Rectal smooth muscle tissue (tissue), 1 donor: ENCODE measurements around the gene HNRNPH3.

Experiments used
- H3K27ac ChIP-seq: one replicate; pipeline ENCODE4 v1.7.0; 2013; ENCODE audit warnings: low read depth, low read length, inconsistent platforms
- H3K27me3 ChIP-seq: one replicate; pipeline ENCODE4 v1.7.0; 2013; ENCODE audit warnings: low read length; ENCODE audit not compliant: control insufficient read depth, insufficient read depth
- H3K36me3 ChIP-seq: one replicate; pipeline ENCODE4 v1.7.0; 2013; ENCODE audit warnings: low read length; ENCODE audit not compliant: control insufficient read depth, insufficient read depth
- H3K4me1 ChIP-seq: one replicate; pipeline ENCODE4 v1.7.0; 2013; ENCODE audit warnings: low read length; ENCODE audit not compliant: control insufficient read depth, insufficient read depth
- H3K4me3 ChIP-seq: one replicate; pipeline ENCODE4 v1.7.0; 2013; ENCODE audit warnings: low read length
- H3K9ac ChIP-seq: one replicate; pipeline ENCODE4 v1.7.0; 2013; ENCODE audit warnings: low read length

Gene HNRNPH3

DNA sequence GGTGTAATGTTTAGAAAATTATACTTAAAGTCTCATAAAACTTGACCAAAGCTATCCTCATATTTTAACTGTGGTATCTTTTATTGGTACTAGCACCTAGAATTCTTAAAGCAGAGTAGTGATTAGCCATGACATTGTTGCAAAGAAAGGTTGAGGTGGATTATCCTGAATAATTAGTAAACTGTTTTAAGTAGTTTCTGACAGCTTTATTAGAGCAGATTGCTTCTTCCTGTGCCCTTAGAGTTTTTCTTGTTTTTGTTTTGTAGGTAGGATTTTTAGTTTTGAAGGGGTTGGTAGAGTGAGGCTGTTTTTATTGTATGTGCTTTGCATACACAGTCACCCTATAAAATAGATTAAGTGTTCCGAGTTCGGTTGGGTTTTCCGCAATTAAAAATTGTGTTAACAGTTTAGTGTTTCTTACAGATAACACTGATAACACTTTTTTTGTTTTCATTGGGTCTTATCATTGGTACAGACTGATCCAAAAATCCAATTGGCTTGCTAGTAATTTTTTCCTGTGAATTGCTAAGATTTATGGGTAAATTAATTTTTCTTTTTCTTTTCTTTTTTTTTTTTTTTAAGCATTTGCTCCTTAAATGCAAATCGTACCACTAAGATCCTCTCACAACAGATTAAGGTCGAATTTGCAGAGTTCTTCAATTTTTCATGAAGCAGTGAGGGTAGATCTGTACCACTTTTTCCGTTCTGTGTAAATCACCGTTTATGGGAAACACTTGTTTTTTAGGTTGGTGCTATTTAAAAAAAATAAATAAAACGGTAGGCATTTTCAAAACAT, 3.0 kb downstream of the HNRNPH3 start:
- Histone ChIP-seq H3K4me3 (peak overlapping the region; percentile 38), H3K27me3 (no peaks in the 10 kb centered on the region), H3K36me3 (peaks cover 6% of the 10 kb centered on the region), H3K9ac (no peak overlapping the region), H3K27ac (no peak overlapping the region), H3K4me1 (peaks cover 19% of the 10 kb centered on the region)

DNA sequence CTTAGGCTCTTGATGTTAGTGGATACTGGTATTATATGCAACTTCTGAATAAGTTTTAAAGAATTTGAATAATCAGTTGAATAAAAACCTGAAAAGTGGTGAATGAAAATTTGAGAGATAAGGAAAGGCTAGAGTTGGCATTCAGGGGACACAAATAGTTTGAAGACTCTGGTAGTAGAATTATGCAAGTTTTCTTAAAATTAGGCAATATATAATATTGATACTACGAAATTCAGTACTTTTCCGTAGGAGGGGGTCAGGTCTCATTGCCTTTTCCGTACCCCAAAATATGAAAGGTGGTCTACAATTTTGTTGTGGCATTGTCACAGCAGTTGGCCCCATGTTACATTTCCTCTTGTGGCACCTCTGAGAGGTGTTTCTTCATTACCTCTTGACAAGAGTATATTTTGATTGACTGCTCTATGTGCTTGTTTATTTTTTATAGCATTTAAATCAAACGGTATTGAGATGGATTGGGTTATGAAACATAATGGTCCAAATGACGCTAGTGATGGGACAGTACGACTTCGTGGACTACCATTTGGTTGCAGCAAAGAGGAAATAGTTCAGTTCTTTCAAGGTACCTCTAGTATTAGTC, 5.0 kb downstream of the HNRNPH3 start:
- peaks cover 19% of the 10 kb centered on the region for H3K4me1 ChIP-seq
- no peak overlapping the region for H3K27ac ChIP-seq
- H3K27me3 ChIP-seq, result no peaks in the 10 kb centered on the region
- peaks cover 13% of the 10 kb centered on the region for H3K36me3 ChIP-seq
- peak overlapping the region; percentile 13 for H3K4me3 ChIP-seq
- H3K9ac ChIP-seq, result no peak overlapping the region

DNA sequence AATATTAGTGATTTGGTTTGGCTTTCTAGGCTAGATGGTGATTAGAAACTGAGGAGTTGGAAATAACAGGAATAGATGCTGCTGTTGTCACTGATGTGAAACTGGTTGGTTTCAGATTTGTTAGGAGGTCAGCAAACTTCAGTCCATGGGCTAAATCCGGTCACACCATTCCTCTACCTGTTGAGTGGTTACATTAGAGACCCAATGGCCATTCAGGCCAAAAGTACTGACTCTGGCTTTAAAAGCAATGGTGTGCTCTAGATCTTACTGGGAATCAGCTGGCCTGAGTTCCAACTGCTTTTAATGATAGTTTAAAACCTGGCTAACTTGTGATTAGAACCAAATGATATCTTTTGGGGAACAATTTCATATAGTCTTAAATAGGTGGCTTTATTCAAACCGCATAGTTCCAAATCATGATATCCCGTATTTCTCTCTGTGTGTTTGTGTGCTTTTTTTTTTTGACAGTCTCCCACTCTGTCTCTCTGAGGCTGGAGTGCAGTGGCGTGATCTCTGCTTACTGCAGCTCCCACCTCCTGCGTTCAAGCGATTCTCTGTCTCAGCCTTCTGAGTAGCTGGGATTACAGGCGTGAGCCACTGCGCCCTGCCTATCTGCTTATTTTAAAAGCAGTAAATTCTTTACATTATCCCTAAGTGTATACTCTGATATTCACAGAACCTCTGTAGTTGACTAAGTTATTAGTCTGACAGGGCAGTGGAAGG, 8.7 kb downstream of the HNRNPH3 start:
- Histone ChIP-seq H3K9ac (no peak overlapping the region), H3K4me1 (peaks cover 18% of the 10 kb centered on the region), H3K27me3 (no peaks in the 10 kb centered on the region), H3K27ac (no peak overlapping the region), H3K4me3 (no peak overlapping the region), H3K36me3 (peaks cover 17% of the 10 kb centered on the region)

DNA sequence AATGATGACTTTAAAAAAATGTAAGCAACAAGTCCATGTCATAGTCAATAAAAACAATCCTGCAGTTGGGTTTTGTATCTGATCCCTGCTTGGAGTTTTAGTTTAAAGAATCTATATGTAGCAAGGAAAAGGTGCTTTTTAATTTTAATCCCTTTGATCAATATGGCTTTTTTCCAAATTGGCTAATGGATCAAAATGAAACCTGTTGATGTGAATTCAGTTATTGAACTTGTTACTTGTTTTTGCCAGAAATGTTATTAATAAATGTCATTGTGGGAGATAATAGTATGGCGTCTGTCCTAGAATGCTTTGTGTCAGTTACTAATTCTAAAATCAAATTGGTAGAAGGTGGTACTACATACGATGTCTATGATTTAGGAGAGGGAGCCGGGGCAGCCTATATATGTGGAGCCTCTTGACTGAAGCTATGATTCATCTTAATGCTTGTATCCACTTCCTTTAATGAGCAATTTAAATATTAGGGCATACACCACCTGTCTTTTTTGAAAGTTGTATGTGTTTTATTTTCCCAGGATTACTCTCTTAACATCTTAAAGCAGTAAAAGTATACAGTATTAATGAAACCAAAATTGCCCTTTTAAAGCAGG, 11.1 kb downstream of the HNRNPH3 start:
- H3K9ac ChIP-seq, result no peak overlapping the region
- H3K27me3 ChIP-seq, result no peaks in the 10 kb centered on the region
- no peaks in the 10 kb centered on the region for H3K4me1 ChIP-seq
- peaks cover 17% of the 10 kb centered on the region for H3K36me3 ChIP-seq
- no peak overlapping the region for H3K27ac ChIP-seq
- no peak overlapping the region for H3K4me3 ChIP-seq

DNA sequence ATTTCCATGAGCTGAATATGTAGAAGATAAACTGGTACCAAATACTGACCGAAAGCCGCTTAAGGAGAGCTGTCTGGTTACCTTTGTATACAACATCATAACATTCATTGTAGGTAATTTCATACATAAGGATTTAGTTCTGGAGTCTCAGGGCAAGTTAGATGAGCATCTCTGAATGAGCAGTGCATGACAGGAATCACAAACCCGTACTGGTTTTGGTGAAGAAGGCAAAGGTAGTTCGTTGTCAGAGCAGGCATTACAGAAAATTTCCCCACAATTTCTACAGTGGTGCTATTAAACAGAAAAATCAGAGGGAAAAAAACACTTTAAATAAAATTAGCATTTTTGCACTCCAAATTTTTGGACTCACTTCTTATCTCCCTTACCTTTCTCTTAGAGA, 13.8 kb downstream of the HNRNPH3 start:
- H3K27me3 ChIP-seq, result no peaks in the 10 kb centered on the region
- H3K4me1 ChIP-seq, result no peaks in the 10 kb centered on the region
- no peak overlapping the region for H3K27ac ChIP-seq
- H3K4me3 ChIP-seq, result no peak overlapping the region
- H3K36me3 ChIP-seq, result peaks cover 8% of the 10 kb centered on the region
- no peak overlapping the region for H3K9ac ChIP-seq

DNA sequence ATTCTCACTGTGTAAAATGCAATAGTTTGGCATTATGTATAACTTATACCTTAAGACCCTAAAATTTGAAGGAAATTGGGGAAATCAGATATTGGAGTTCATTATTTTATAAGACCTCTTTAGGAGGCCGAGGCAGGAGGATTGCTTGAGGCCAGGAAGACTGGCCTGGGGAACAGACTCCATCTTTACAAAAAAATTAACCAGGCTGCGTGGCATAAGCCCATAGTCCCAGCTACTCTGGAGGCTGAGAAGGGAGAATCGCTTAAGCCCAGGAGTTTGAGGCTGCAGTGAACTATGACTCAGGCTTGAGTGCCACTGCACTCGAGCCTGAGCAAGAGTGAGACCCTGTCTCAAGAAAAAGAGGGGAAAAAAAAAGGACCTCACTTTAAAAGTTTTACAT, 14.9 kb downstream of the HNRNPH3 start:
- no peak overlapping the region for H3K4me3 ChIP-seq
- H3K27me3 ChIP-seq, result no peaks in the 10 kb centered on the region
- no peak overlapping the region for H3K9ac ChIP-seq
- peaks cover 5% of the 10 kb centered on the region for H3K36me3 ChIP-seq
- no peaks in the 10 kb centered on the region for H3K4me1 ChIP-seq
- H3K27ac ChIP-seq, result no peak overlapping the region

DNA sequence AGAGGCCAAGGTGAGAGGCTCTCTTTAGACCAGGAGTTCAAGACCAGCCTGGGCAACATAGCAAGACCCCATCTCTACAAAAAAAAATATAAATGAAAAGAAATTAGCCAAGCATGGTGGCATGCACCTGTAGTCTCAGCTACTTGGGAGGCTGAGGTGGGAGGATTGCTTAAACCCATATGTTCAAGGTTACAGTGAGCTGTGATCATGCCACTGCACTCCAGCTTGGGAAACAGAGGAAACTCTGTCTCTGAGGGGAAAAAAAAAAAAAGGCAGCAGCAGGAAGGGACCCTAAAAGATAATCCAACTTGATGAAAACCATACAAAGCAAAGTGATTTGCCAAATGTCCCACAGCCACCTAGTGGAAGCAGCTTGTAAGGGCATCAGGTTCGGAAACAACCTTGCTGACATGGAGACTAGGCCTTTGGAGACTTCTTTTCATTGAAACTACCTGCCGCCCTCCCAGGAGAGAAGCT, 16.4 kb downstream of the HNRNPH3 start:
- Histone ChIP-seq H3K27me3 (no peaks in the 10 kb centered on the region), H3K27ac (no peak overlapping the region), H3K9ac (no peak overlapping the region), H3K4me3 (no peak overlapping the region), H3K36me3 (peaks cover 10% of the 10 kb centered on the region), H3K4me1 (no peaks in the 10 kb centered on the region)

DNA sequence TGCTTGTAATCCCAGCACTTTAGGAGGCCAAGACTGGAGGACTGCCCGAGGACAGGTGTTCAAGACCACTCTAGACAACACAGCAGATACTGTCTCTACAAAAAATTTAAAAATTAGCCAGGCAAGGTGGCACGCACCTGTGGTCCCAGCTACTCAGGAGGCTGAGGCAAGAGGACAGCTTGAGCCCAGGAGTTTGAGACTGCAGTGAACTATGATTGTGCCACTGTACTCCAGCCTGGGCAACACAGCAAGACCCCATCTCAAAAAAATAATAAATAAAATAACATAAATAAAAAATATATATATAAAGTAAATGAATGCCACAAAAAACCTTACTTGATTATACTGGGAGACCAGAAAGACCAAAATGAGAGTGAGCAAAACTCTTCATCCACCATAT, 21.7 kb downstream of the HNRNPH3 start:
- H3K27me3 ChIP-seq, result no peaks in the 10 kb centered on the region
- no peaks in the 10 kb centered on the region for H3K4me1 ChIP-seq
- no peak overlapping the region for H3K4me3 ChIP-seq
- no peak overlapping the region for H3K9ac ChIP-seq
- peaks cover 6% of the 10 kb centered on the region for H3K36me3 ChIP-seq
- H3K27ac ChIP-seq, result no peak overlapping the region

DNA sequence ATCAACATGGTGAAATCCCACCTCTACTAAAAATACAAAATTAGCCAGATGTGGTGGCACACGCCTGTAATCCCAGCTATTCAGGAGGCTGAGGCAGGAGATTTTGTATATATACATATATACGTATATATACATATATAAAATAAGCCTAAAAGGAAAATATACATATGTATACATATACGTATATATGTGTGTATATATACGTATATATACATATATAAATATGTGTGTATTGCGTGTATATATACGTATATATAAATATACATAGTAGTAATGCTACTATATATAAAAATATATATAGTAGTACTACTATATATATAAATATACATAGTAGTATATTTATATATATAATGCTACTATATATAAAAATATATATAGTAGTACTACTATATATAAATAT, 27.3 kb downstream of the HNRNPH3 start:
- Histone ChIP-seq H3K4me1 (no peaks in the 10 kb centered on the region), H3K36me3 (peaks cover 7% of the 10 kb centered on the region), H3K4me3 (no peak overlapping the region), H3K27ac (no peak overlapping the region), H3K27me3 (no peaks in the 10 kb centered on the region), H3K9ac (no peak overlapping the region)

DNA sequence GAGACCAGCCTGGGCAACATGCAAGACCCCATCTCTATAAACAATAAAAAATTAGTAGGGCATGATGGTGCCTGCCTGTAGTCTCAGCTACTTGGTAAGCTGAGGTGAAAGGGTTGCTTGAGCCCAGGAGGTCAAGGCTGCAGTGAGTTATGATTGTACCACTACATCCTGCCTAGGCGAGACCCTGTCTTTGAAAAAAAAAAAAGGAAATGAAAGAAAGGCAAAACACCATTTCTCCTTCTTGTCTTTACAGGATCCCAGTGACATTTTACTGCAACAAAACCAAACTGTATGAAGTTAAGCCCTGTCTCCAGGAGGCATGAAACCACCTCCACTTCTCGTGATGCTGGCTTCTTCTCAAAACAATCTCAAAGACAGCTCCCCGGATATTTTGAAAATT, 30.7 kb downstream of the HNRNPH3 start:
- Histone ChIP-seq H3K9ac (no peak overlapping the region), H3K27ac (no peak overlapping the region), H3K27me3 (no peaks in the 10 kb centered on the region), H3K36me3 (peaks cover 11% of the 10 kb centered on the region), H3K4me1 (no peaks in the 10 kb centered on the region), H3K4me3 (no peak overlapping the region)

DNA sequence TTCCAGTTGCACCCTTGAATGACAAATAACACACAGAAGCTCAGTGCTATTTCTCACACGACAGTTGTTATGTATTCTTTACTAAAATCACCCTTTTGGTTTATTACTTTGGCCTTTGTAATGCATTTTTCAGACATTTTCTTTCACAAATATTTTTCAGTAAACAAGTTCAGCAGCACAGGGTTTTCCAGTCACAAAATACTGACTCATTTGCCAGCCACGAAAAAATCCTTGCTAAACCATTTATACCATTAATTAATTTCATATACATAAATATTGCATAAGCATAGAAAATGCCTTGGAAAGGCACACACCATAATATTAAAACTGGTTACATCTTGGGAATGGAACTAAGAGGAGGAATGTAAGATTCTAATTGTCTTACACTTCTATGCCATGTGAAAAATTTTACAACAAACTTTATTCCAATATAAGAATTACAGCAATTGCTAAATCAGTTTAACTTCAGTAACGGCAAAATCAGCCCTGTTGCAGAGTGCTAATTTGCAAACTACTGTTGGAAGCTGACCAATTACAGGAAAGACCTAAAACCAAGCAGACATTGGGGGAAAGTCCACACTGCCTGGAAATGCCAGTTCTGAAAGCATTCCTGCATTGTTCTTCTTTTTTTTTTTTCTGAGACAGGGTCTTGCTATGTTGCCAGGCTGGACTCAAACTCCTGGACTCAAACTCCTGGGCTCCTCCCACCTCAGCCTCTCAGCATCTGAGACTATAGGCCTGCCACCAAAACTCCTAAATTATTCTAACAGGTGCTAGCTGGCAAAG, 32.4 kb downstream of the HNRNPH3 start:
- H3K36me3 ChIP-seq, result peaks cover 11% of the 10 kb centered on the region

DNA sequence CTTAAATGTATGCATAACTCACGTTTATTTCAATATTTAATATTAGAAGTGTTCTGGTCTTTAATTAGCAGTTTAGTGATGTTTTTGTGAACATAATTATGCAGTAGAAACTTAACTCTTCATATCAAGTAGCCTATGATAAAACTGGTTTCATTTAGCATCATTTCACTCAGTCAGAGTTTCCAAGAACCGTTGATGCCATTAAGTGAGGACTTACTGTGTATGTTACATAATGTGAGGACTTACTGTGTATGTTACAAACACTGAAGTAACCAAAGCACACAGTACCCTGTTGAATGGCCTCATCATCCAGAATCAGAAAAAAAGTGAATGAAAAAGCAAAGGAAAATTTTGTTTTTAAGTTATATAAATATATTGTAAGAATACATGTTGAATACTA, 33.7 kb downstream of the HNRNPH3 start:
- no peak overlapping the region for H3K27ac ChIP-seq
- no peak overlapping the region for H3K4me3 ChIP-seq
- H3K4me1 ChIP-seq, result no peaks in the 10 kb centered on the region
- H3K9ac ChIP-seq, result no peak overlapping the region
- H3K36me3 ChIP-seq, result peaks cover 13% of the 10 kb centered on the region
- no peaks in the 10 kb centered on the region for H3K27me3 ChIP-seq

More for the DNA sequence above, 32.4 kb downstream of the HNRNPH3 start:
- Histone ChIP-seq H3K27me3 (no peaks in the 10 kb centered on the region), H3K27ac (no peak overlapping the region), H3K4me3 (no peak overlapping the region), H3K4me1 (no peaks in the 10 kb centered on the region), H3K9ac (no peak overlapping the region)
